ENCODE data around the gene ADAMTS15. TPM values are rescaled to one million over a fixed set of nuclear protein-coding genes. Genes with fewer than 3 reads are reported as not detected.

Gene ADAMTS15
- total and polyA plus RNA-seq, 10 of the 15 experiments (the other 5 are each of a cell fraction or from before 2014, with no cell fraction given) = not detected

DNA sequence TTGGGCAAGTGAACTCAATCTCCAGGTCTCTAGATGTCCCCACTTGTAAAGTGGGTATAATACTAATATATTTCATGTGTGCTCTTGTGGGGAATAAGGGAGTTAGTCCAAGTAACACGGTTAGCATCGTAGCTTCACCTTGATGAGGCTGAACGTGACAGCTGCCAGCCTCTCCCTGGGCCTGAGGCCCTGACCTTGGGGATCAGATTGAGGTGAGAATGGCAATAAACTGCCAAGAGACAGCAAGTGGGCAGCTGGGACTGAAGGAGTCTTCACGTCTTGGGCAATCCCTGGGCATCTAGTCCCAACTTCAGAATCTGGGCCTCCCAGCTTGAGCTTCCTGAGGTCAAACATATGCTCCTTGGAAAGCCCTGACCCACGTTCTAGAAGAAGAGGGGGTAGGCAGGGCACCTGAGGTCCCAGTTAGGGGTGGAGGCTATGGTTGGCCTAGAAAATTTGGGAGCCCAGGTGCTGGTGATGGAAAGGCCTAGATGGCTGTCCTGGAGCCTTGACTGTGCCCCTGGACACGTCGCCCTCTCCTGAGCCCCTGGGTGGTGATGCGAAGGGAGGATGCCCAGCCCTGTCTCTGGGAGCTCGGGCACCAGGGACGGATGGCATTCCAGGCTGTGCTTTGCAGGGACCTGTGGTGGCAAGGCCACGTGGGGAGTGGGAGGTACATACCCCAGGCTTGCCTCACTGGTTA, 23.4 kb downstream of the ADAMTS15 start (continued):
- TF ChIP-seq, protein P1, sequence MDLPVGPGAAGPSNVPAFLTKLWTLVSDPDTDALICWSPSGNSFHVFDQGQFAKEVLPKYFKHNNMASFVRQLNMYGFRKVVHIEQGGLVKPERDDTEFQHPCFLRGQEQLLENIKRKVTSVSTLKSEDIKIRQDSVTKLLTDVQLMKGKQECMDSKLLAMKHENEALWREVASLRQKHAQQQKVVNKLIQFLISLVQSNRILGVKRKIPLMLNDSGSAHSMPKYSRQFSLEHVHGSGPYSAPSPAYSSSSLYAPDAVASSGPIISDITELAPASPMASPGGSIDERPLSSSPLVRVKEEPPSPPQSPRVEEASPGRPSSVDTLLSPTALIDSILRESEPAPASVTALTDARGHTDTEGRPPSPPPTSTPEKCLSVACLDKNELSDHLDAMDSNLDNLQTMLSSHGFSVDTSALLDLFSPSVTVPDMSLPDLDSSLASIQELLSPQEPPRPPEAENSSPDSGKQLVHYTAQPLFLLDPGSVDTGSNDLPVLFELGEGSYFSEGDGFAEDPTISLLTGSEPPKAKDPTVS (IDR thresholded peaks at IDR 0.05; ENCODE audit: low read depth, low read length) = no peak

DNA sequence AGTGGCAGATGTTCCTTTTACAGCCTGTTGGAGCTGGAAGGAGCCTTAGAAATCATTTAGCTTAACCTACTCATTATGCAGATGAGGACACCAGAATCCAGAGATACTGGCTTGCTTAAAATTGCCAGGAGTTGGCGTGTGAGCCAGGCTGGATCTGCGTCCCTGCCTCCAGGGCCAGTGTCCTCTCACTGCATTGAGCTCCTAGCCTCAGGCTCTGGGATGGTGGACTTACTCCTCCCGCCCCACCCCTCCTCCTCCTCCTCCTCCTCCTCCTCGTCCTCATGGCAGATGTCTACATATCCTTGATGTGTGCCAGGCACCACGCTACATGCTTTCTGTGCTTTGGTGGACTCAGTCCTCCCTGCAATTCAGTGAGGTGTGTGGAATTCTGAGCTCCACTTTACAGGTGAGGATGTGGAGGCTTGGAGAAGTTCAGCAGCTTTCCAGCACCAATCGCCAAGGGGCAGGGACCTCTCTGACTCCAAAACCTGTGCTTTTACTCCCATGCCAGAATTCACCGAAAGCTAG, 24.1 kb downstream of the ADAMTS15 start:
- BruUV-seq (replicated peaks) = no TSS peak
- no peaks in the 10 kb centered on the region for H3K79me2 ChIP-seq (ENCODE audit: control insufficient read depth, insufficient read depth, low read length)
- H3K4me1 ChIP-seq (ENCODE audit: control insufficient read depth, insufficient read depth, low read length) = no peaks in the 10 kb centered on the region
- H3K9ac ChIP-seq (ENCODE audit: control insufficient read depth, insufficient read depth, low read length) = no peak overlapping the region
- ChIA-PET POLR2A (no interaction called here), RAD21 (ENCODE audit: unreplicated experiment) (no interaction called here), SMC1A (ENCODE audit: uncharacterized antibody, unreplicated experiment) (no interaction called here), CTCF (no interaction called here)
- intact Hi-C loops (cut with micrococcal nuclease; ENCODE audit: unreplicated experiment) = no loop called here
- ATAC-seq (no peak), DNase-seq (ENCODE audit: low read depth, low spot score) (no peak), FAIRE-seq (no peak)
- no peaks in the 10 kb centered on the region for H3K36me3 ChIP-seq (ENCODE audit: control insufficient read depth in 2 of 2, insufficient read depth in 2 of 2, low read length in 1 of 2)
- in situ Hi-C loops (cut with MboI) = no loop called here
- H3K9me3 ChIP-seq (replicated peaks; ENCODE audit: control insufficient read depth, insufficient read depth, low read length) = no peaks in the 10 kb centered on the region
- H3K27ac ChIP-seq (ENCODE audit: control insufficient read depth, insufficient read depth) = no peak overlapping the region
- H2AFZ ChIP-seq (ENCODE audit: control insufficient read depth, low read depth, low read length) = no peak overlapping the region
- 16% methylated on average over 6 of the region's 7 CpGs for WGBS (ENCODE audit: insufficient coverage, insufficient replicate concordance, low lambda C conversion rate, missing lambda C conversion rate)
- 0 out of 4 replicates have a peak, but pooled peaks cover 0 to 2% of the 10 kb centered on the region in 2 experiments for H3K27me3 ChIP-seq (replicated peaks in 1 of 2; ENCODE audit: control insufficient read depth in 2 of 2, insufficient read depth in 2 of 2, low read length in 1 of 2)
- no peaks in the 10 kb centered on the region for H4K20me1 ChIP-seq (ENCODE audit: control insufficient read depth, insufficient read depth)
- no peak overlapping the region for H3K4me2 ChIP-seq (ENCODE audit: control insufficient read depth, insufficient read depth)
- H3K4me3 ChIP-seq = no peak overlapping the region
- no peak for TF ChIP-seq NBN (IDR thresholded peaks at IDR 0.05)
- TF ChIP-seq, protein P2, sequence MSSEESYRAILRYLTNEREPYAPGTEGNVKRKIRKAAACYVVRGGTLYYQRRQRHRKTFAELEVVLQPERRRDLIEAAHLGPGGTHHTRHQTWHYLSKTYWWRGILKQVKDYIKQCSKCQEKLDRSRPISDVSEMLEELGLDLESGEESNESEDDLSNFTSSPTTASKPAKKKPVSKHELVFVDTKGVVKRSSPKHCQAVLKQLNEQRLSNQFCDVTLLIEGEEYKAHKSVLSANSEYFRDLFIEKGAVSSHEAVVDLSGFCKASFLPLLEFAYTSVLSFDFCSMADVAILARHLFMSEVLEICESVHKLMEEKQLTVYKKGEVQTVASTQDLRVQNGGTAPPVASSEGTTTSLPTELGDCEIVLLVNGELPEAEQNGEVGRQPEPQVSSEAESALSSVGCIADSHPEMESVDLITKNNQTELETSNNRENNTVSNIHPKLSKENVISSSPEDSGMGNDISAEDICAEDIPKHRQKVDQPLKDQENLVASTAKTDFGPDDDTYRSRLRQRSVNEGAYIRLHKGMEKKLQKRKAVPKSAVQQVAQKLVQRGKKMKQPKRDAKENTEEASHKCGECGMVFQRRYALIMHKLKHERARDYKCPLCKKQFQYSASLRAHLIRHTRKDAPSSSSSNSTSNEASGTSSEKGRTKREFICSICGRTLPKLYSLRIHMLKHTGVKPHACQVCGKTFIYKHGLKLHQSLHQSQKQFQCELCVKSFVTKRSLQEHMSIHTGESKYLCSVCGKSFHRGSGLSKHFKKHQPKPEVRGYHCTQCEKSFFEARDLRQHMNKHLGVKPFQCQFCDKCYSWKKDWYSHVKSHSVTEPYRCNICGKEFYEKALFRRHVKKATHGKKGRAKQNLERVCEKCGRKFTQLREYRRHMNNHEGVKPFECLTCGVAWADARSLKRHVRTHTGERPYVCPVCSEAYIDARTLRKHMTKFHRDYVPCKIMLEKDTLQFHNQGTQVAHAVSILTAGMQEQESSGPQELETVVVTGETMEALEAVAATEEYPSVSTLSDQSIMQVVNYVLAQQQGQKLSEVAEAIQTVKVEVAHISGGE (CRISPR knock-in tag; IDR thresholded peaks at IDR 0.05) = no peak
- TF ChIP-seq NRF1 (conservative IDR thresholded peaks at IDR 0.05; ENCODE audit: low read depth, low read length) = no peak
- no peak for TF ChIP-seq POLR2A (IDR thresholded peaks at IDR 0.05; ENCODE audit: low read depth, low read length)
- no peak for TF ChIP-seq SMARCA5 (IDR thresholded peaks at IDR 0.05)
- TF ChIP-seq, protein P3, sequence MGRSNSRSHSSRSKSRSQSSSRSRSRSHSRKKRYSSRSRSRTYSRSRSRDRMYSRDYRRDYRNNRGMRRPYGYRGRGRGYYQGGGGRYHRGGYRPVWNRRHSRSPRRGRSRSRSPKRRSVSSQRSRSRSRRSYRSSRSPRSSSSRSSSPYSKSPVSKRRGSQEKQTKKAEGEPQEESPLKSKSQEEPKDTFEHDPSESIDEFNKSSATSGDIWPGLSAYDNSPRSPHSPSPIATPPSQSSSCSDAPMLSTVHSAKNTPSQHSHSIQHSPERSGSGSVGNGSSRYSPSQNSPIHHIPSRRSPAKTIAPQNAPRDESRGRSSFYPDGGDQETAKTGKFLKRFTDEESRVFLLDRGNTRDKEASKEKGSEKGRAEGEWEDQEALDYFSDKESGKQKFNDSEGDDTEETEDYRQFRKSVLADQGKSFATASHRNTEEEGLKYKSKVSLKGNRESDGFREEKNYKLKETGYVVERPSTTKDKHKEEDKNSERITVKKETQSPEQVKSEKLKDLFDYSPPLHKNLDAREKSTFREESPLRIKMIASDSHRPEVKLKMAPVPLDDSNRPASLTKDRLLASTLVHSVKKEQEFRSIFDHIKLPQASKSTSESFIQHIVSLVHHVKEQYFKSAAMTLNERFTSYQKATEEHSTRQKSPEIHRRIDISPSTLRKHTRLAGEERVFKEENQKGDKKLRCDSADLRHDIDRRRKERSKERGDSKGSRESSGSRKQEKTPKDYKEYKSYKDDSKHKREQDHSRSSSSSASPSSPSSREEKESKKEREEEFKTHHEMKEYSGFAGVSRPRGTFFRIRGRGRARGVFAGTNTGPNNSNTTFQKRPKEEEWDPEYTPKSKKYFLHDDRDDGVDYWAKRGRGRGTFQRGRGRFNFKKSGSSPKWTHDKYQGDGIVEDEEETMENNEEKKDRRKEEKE (IDR thresholded peaks at IDR 0.05) = no peak
- TF ChIP-seq, protein P4, sequence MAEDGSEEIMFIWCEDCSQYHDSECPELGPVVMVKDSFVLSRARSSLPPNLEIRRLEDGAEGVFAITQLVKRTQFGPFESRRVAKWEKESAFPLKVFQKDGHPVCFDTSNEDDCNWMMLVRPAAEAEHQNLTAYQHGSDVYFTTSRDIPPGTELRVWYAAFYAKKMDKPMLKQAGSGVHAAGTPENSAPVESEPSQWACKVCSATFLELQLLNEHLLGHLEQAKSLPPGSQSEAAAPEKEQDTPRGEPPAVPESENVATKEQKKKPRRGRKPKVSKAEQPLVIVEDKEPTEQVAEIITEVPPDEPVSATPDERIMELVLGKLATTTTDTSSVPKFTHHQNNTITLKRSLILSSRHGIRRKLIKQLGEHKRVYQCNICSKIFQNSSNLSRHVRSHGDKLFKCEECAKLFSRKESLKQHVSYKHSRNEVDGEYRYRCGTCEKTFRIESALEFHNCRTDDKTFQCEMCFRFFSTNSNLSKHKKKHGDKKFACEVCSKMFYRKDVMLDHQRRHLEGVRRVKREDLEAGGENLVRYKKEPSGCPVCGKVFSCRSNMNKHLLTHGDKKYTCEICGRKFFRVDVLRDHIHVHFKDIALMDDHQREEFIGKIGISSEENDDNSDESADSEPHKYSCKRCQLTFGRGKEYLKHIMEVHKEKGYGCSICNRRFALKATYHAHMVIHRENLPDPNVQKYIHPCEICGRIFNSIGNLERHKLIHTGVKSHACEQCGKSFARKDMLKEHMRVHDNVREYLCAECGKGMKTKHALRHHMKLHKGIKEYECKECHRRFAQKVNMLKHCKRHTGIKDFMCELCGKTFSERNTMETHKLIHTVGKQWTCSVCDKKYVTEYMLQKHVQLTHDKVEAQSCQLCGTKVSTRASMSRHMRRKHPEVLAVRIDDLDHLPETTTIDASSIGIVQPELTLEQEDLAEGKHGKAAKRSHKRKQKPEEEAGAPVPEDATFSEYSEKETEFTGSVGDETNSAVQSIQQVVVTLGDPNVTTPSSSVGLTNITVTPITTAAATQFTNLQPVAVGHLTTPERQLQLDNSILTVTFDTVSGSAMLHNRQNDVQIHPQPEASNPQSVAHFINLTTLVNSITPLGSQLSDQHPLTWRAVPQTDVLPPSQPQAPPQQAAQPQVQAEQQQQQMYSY (CRISPR knock-in tag; IDR thresholded peaks at IDR 0.05) = no peak
- no peak for TF ChIP-seq ZNF207 (IDR thresholded peaks at IDR 0.05; ENCODE audit: borderline replicate concordance)
- no peak for TF ChIP-seq YY1 (IDR thresholded peaks at IDR 0.05; ENCODE audit: low read depth, low read length)
